Activated T-helper 9 cell treated with anti-CD3 and anti-CD28 coated beads, Interleukin-2, amount 50 U/mL, for 16 hours (primary cell): ENCODE measurements around the gene ADRB2.
"Not testable (repeated sequence)": the region's sequence is repeated elsewhere in the genome, so short reads cannot be mapped to it uniquely, and the experiment has no call there.

Experiments
- DNase-seq: peaks from one replicate; pipeline ENCODE4 v3.0.0-alpha.2; 2020; ENCODE audit warnings: low read depth

The ADRB2 gene

GRCh38 chr5:148856009-148856367 is 29.6 kb downstream of the ADRB2 start:
- DNase-seq: no peak

- DNase-seq: no peak
Measured at GRCh38 chr5:148856424-148856823, 30.0 kb downstream of the ADRB2 start.

- DNase-seq: no peak
Measured at GRCh38 chr5:148857474-148857873, 31.1 kb downstream of the ADRB2 start.

GRCh38 chr5:148858106-148858505 is 31.7 kb downstream of the ADRB2 start:
- DNase-seq: no peak

GRCh38 chr5:148858547-148858946 is 32.1 kb downstream of the ADRB2 start:
- DNase-seq: no peak

- no peak for DNase-seq
Measured at GRCh38 chr5:148859703-148860102, 33.3 kb downstream of the ADRB2 start.

GRCh38 chr5:148860599-148860998 is 34.2 kb downstream of the ADRB2 start:
- no peak for DNase-seq

- DNase-seq: no peak
Measured at GRCh38 chr5:148861088-148861487, 34.7 kb downstream of the ADRB2 start.

GRCh38 chr5:148861696-148862095 is 35.3 kb downstream of the ADRB2 start:
- DNase-seq: no peak

GRCh38 chr5:148864113-148864841 is 37.9 kb downstream of the ADRB2 start:
- DNase-seq: no peak

GRCh38 chr5:148866024-148866423 is 39.6 kb downstream of the ADRB2 start:
- DNase-seq: no peak

- no peak for DNase-seq
Measured at GRCh38 chr5:148873120-148873519, 46.7 kb downstream of the ADRB2 start.

GRCh38 chr5:148873690-148874485 is 47.5 kb downstream of the ADRB2 start:
- DNase-seq: no peak

GRCh38 chr5:148875205-148875875 is 48.9 kb downstream of the ADRB2 start:
- no peak for DNase-seq

GRCh38 chr5:148877436-148877835 is 51.0 kb downstream of the ADRB2 start:
- not testable (repeated sequence) for DNase-seq
